Vagina (tissue), 2 donors: Measurements from ENCODE around the gene GAN. TPM values are rescaled to one million over a fixed set of nuclear protein-coding genes. Genes with fewer than 3 reads are reported as not detected.

Source experiments
- DNase-seq, 2 donors: peaks; one replicate each; pipeline ENCODE4 v3.0.0-alpha.2; 2017; ENCODE audit errors: extremely low spot score in 2 of 2
- H3K27ac ChIP-seq: fragments of 200-600 bp; sonication (generic); one replicate; pipeline ENCODE4 v1.5.1; 2019
- H3K27me3 ChIP-seq: fragments of 200-600 bp; sonication (generic); one replicate; pipeline ENCODE4 v1.5.1; 2019
- H3K36me3 ChIP-seq, 2 donors: fragments of 200-600 bp; sonication (generic); one replicate each; pipeline ENCODE4 v1.5.1; 2017 to 2019
- H3K4me1 ChIP-seq: fragments of 200-600 bp; sonication (generic); one replicate; pipeline ENCODE4 v1.5.1; 2019
- H3K4me3 ChIP-seq, 2 donors: fragments of 200-600 bp; sonication (generic); 1 replicate in 1 of 2; 2 replicates in 1 of 2; pipeline ENCODE4 v1.5.1; 2016 to 2019
- H3K9me3 ChIP-seq: fragments of 200-600 bp; sonication (generic); one replicate; pipeline ENCODE4 v1.5.1; 2019
- POLR2A ChIP-seq, 2 donors: fragments of 450-650 bp; IDR thresholded peaks; one replicate each; pipeline ENCODE4 v1.6.1; 2017; ENCODE audit warnings: antibody characterized with exemption in 2 of 2, mild to moderate bottlenecking in 2 of 2, moderate library complexity in 2 of 2
- POLR2AphosphoS5 ChIP-seq, 2 donors: sonication (generic); formaldehyde crosslinking; IDR thresholded peaks; one replicate each; pipeline ENCODE4 v1.9.0; 2017; ENCODE audit warnings: antibody characterized with exemption in 2 of 2, mild to moderate bottlenecking in 2 of 2, low read depth in 1 of 2; ENCODE audit not compliant: insufficient read depth in 1 of 2
- intact Hi-C: fragments of 100-400 bp; cut with DNase I; formaldehyde crosslinking; loops from one replicate; pipeline ENCODE4 v1.15.1; 2023
- total RNA-seq: library from RNA; depleted of rRNA; stranded (reverse); fragments of >200 nt; gene quantifications from one replicate; pipeline ENCODE4 v1.2.3, GENCODE V29; 2016
- TF ChIP-seq, protein P1 (sequence below), 3 experiments: fragments of 450-650 bp in 2 of 3; fragments of 200-600 bp in 1 of 3; sonication (generic) in 1 of 3; IDR thresholded peaks; one replicate each; pipeline ENCODE4 v1.5.1; 2017 to 2019; ENCODE audit warnings: antibody characterized with exemption in 3 of 3, mild to moderate bottlenecking in 2 of 3, moderate library complexity in 2 of 3

GAN gene
- total RNA-seq, 1 donor from 2014 or later = 20.9 TPM

GRCh38 chr16:81431554-81432353 is 117.0 kb downstream of the GAN start:
- Histone ChIP-seq H3K27ac (peak overlapping the region; percentile 87), H3K36me3 (no peaks in the 10 kb centered on the region), H3K9me3 (no peaks in the 10 kb centered on the region), H3K27me3 (no peaks in the 10 kb centered on the region), H3K4me3 (no peak overlapping the region), H3K4me1 (peaks cover 14% of the 10 kb centered on the region)
- DNase-seq = peak in 1 of 2 donors; percentile 89
- TF ChIP-seq, protein P1, sequence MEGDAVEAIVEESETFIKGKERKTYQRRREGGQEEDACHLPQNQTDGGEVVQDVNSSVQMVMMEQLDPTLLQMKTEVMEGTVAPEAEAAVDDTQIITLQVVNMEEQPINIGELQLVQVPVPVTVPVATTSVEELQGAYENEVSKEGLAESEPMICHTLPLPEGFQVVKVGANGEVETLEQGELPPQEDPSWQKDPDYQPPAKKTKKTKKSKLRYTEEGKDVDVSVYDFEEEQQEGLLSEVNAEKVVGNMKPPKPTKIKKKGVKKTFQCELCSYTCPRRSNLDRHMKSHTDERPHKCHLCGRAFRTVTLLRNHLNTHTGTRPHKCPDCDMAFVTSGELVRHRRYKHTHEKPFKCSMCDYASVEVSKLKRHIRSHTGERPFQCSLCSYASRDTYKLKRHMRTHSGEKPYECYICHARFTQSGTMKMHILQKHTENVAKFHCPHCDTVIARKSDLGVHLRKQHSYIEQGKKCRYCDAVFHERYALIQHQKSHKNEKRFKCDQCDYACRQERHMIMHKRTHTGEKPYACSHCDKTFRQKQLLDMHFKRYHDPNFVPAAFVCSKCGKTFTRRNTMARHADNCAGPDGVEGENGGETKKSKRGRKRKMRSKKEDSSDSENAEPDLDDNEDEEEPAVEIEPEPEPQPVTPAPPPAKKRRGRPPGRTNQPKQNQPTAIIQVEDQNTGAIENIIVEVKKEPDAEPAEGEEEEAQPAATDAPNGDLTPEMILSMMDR (IDR thresholded peaks at IDR 0.05) = no peak
- TF ChIP-seq POLR2AphosphoS5 (IDR thresholded peaks at IDR 0.05; ENCODE audit: insufficient read depth in 1 of 2, low read depth in 1 of 2) (peak in 1 of 2 donors; percentile 75), POLR2A (IDR thresholded peaks at IDR 0.05) (no peak)
- intact Hi-C loops = no loop called here

- peaks cover 14% of the 10 kb centered on the region for H3K4me1 ChIP-seq
- no peaks in the 10 kb centered on the region for H3K9me3 ChIP-seq
- H3K27ac ChIP-seq = peak overlapping the region; percentile 87
- no peaks in the 10 kb centered on the region for H3K27me3 ChIP-seq
- H3K36me3 ChIP-seq = no peaks in the 10 kb centered on the region
- H3K4me3 ChIP-seq = no peak overlapping the region
- TF ChIP-seq, protein P1 (IDR thresholded peaks at IDR 0.05) = no peak
- no peak for TF ChIP-seq POLR2A (IDR thresholded peaks at IDR 0.05)
- TF ChIP-seq POLR2AphosphoS5 (IDR thresholded peaks at IDR 0.05; ENCODE audit: insufficient read depth in 1 of 2, low read depth in 1 of 2) = no peak
- intact Hi-C loops = no loop called here
- no peak for DNase-seq
These were observed 118.3 kb downstream of the GAN start for GRCh38 chr16:81432937-81433557.

GRCh38 chr16:81435103-81435502 is 120.3 kb downstream of the GAN start:
- Histone ChIP-seq H3K36me3 (no peaks in the 10 kb centered on the region), H3K4me1 (peaks cover 14% of the 10 kb centered on the region), H3K9me3 (no peaks in the 10 kb centered on the region), H3K27me3 (no peaks in the 10 kb centered on the region), H3K27ac (no peak overlapping the region), H3K4me3 (no peak overlapping the region)
- no peak for DNase-seq
- intact Hi-C loops = no loop called here
- TF ChIP-seq POLR2A (IDR thresholded peaks at IDR 0.05) (no peak), POLR2AphosphoS5 (IDR thresholded peaks at IDR 0.05; ENCODE audit: insufficient read depth in 1 of 2, low read depth in 1 of 2) (no peak)
- TF ChIP-seq, protein P1 (IDR thresholded peaks at IDR 0.05) = no peak

GRCh38 chr16:81435567-81435966 is 120.8 kb downstream of the GAN start:
- Histone ChIP-seq H3K36me3 (no peaks in the 10 kb centered on the region), H3K27ac (no peak overlapping the region), H3K9me3 (no peaks in the 10 kb centered on the region), H3K4me1 (peaks cover 14% of the 10 kb centered on the region), H3K27me3 (no peaks in the 10 kb centered on the region), H3K4me3 (no peak overlapping the region)
- TF ChIP-seq, protein P1 (IDR thresholded peaks at IDR 0.05) = no peak
- no peak for TF ChIP-seq POLR2AphosphoS5 (IDR thresholded peaks at IDR 0.05; ENCODE audit: insufficient read depth in 1 of 2, low read depth in 1 of 2)
- no peak for TF ChIP-seq POLR2A (IDR thresholded peaks at IDR 0.05)
- intact Hi-C loops = no loop called here
- DNase-seq = no peak

GRCh38 chr16:81436386-81436785 is 121.6 kb downstream of the GAN start:
- no peak for TF ChIP-seq POLR2A (IDR thresholded peaks at IDR 0.05)
- TF ChIP-seq, protein P1 (IDR thresholded peaks at IDR 0.05) = no peak
- TF ChIP-seq POLR2AphosphoS5 (IDR thresholded peaks at IDR 0.05; ENCODE audit: insufficient read depth in 1 of 2, low read depth in 1 of 2) = no peak
- H3K36me3 ChIP-seq = no peaks in the 10 kb centered on the region
- H3K4me3 ChIP-seq = no peak overlapping the region
- intact Hi-C loops = no loop called here
- no peak for DNase-seq
- peaks cover 10% of the 10 kb centered on the region for H3K4me1 ChIP-seq
- H3K27ac ChIP-seq = no peak overlapping the region
- no peaks in the 10 kb centered on the region for H3K9me3 ChIP-seq
- H3K27me3 ChIP-seq = no peaks in the 10 kb centered on the region
